ENCODE results near the gene PDE6A. TPM values are rescaled to one million over a fixed set of nuclear protein-coding genes. Genes with fewer than 3 reads are reported as not detected.

Gene PDE6A
- polyA plus RNA-seq, 1 donor, result 0.09 TPM

GRCh38 chr5:149808264-149808982 lies 136.2 kb downstream of the PDE6A start:
- no peak for DNase-seq

Other genes with a start within 250 kb of the PDE6A start
- 8.9 TPM for gene PPARGC1B, start 214.5 kb downstream of the PDE6A start, polyA plus RNA-seq (ENCODE audit: insufficient read length)
- 8.6 TPM for gene SLC26A2, start 16.0 kb upstream of the PDE6A start, polyA plus RNA-seq (ENCODE audit: insufficient read length)
- gene TIGD6, start 55.9 kb upstream of the PDE6A start, polyA plus RNA-seq (ENCODE audit: insufficient read length), result 2.2 TPM
- 22.5 TPM for gene HMGXB3, start 55.9 kb upstream of the PDE6A start, polyA plus RNA-seq (ENCODE audit: insufficient read length)
- 45.1 TPM for gene CSF1R, start 141.8 kb upstream of the PDE6A start, polyA plus RNA-seq (ENCODE audit: insufficient read length)
- 174 TPM for gene PDGFRB, start 211.1 kb upstream of the PDE6A start, polyA plus RNA-seq (ENCODE audit: insufficient read length)
- 0.19 TPM for gene CDX1, start 222.0 kb upstream of the PDE6A start, polyA plus RNA-seq (ENCODE audit: insufficient read length)
- gene SLC6A7, start 245.3 kb upstream of the PDE6A start, polyA plus RNA-seq (ENCODE audit: insufficient read length), result 0.22 TPM